HepG2 (cell line): ENCODE measurements around the gene PCDHGA1. TPM values are rescaled to one million over a fixed set of nuclear protein-coding genes. Genes with fewer than 3 reads are reported as not detected.

Experiments
- ATF7 ChIP-seq, 2 experiments: fragments of 450-650 bp in 1 of 2; sonication (generic) in 1 of 2; formaldehyde crosslinking in 1 of 2; IDR thresholded peaks; 2 replicates each; pipeline versions ENCODE4 v1.4.0 to v1.6.1; 2016 to 2020; ENCODE audit warnings: antibody characterized with exemption in 1 of 2, mild to moderate bottlenecking in 1 of 2, missing genetic modification reagents in 1 of 2
- GATAD1 ChIP-seq: IDR thresholded peaks from 2 replicates; pipeline ENCODE4 v1.6.1; 2016; ENCODE audit warnings: missing genetic modification reagents, missing compliant biosample characterization
- GTF2F1 ChIP-seq: fragments of 150-350 bp; IDR thresholded peaks from 2 replicates; pipeline ENCODE4 v1.6.1; 2014; ENCODE audit warnings: low read length
- KDM4B ChIP-seq: sonication (generic); formaldehyde crosslinking; IDR thresholded peaks from 2 replicates; pipeline ENCODE4 v1.4.0; 2020; ENCODE audit warnings: missing genetic modification reagents
- MYNN ChIP-seq: sonication (generic); formaldehyde crosslinking; IDR thresholded peaks from 2 replicates; pipeline ENCODE4 v1.4.0; 2020; ENCODE audit warnings: mild to moderate bottlenecking, low read depth, missing genetic modification reagents
- PRPF4 ChIP-seq: fragments of 200-400 bp; formaldehyde crosslinking; IDR thresholded peaks from 2 replicates; pipeline ENCODE4 v1.6.1; 2016; ENCODE audit warnings: low read length, low read depth; ENCODE audit not compliant: poor library complexity, severe bottlenecking
- RBM39 ChIP-seq: fragments of 200-400 bp; formaldehyde crosslinking; IDR thresholded peaks from one replicate; pipeline ENCODE4 v1.6.1; 2018; ENCODE audit warnings: antibody characterized with exemption, mild to moderate bottlenecking, low read depth, low read length; ENCODE audit not compliant: poor library complexity, severe bottlenecking
- SOX6 ChIP-seq, 2 experiments: fragments of 450-650 bp in 1 of 2; sonication (generic) in 1 of 2; formaldehyde crosslinking in 1 of 2; IDR thresholded peaks; 2 replicates each; pipeline versions ENCODE4 v1.4.0 to v1.6.1; 2017 to 2020; ENCODE audit warnings: antibody characterized with exemption in 1 of 2, mild to moderate bottlenecking in 1 of 2, missing genetic modification reagents in 1 of 2
- ZBTB7A ChIP-seq: sonication (generic); formaldehyde crosslinking; IDR thresholded peaks from 2 replicates; pipeline ENCODE4 v1.8.0; 2022; ENCODE audit warnings: mild to moderate bottlenecking, missing genetic modification reagents
- ZMAT3 ChIP-seq: sonication (generic); formaldehyde crosslinking; conservative IDR thresholded peaks from 2 replicates; pipeline ENCODE4 v1.7.0; 2021; ENCODE audit warnings: missing genetic modification reagents
- ZNF232 ChIP-seq: sonication (generic); formaldehyde crosslinking; IDR thresholded peaks from 2 replicates; pipeline ENCODE4 v1.4.0; 2020; ENCODE audit warnings: missing genetic modification reagents, borderline replicate concordance
- ZNF772 ChIP-seq: sonication (generic); formaldehyde crosslinking; IDR thresholded peaks from 2 replicates; pipeline ENCODE4 v1.5.0; 2020; ENCODE audit warnings: mild to moderate bottlenecking, missing genetic modification reagents
- ZNF839 ChIP-seq: sonication (generic); formaldehyde crosslinking; IDR thresholded peaks from 2 replicates; pipeline ENCODE4 v1.4.0; 2020; ENCODE audit warnings: missing genetic modification reagents, mild to moderate bottlenecking, borderline replicate concordance
- ZNF841 ChIP-seq: sonication (generic); formaldehyde crosslinking; IDR thresholded peaks from 2 replicates; pipeline ENCODE4 v1.8.1; 2023; ENCODE audit warnings: missing genetic modification reagents, borderline replicate concordance
- polyA plus RNA-seq, 8 experiments: library from polyadenylated mRNA; depleted of rRNA in 3 of 8; stranded (reverse) in 7 of 8; unstranded in 1 of 8; fragments of >200 nt; fragmentation: Illumina TruSeq in 4 of 8; extraction: Trizol in 4 of 8; gene quantifications; 2 replicates each; pipeline versions ENCODE4 v1.2.1 to v1.2.3, GENCODE V29; 2011 to 2016; ENCODE audit warnings: low read depth in 4 of 8, missing spikeins in 1 of 8, mixed read lengths in 1 of 8; ENCODE audit not compliant: insufficient read depth in 1 of 8
- total RNA-seq, 5 experiments: library from RNA; depleted of rRNA; stranded (reverse); fragments of >200 nt; fragmentation: Illumina TruSeq; extraction: Trizol; gene quantifications; 2 replicates each; pipeline ENCODE4 v1.2.3, GENCODE V29; 2016; ENCODE audit warnings: low read depth in 1 of 5
- TF ChIP-seq, protein P1 (sequence below): sonication (generic); formaldehyde crosslinking; IDR thresholded peaks from 2 replicates; pipeline ENCODE4 v1.9.0; 2021; ENCODE audit warnings: missing genetic modification reagents, mild to moderate bottlenecking, borderline replicate concordance
- TF ChIP-seq, protein P2 (sequence below): sonication (generic); formaldehyde crosslinking; IDR thresholded peaks from 2 replicates; pipeline ENCODE4 v1.9.0; 2021; ENCODE audit warnings: missing genetic modification reagents, mild to moderate bottlenecking, borderline replicate concordance
- TF ChIP-seq, protein P3 (sequence below): sonication (generic); formaldehyde crosslinking; IDR thresholded peaks from 2 replicates; pipeline ENCODE4 v1.4.0; 2020; ENCODE audit warnings: missing genetic modification reagents
- TF ChIP-seq, protein P4 (sequence below): sonication (generic); formaldehyde crosslinking; IDR thresholded peaks from 2 replicates; pipeline ENCODE4 v1.4.0; 2020; ENCODE audit warnings: mild to moderate bottlenecking, missing genetic modification reagents
- TF ChIP-seq, protein P5 (sequence below): sonication (generic); formaldehyde crosslinking; IDR thresholded peaks from 2 replicates; pipeline ENCODE4 v1.4.0; 2020; ENCODE audit warnings: low read depth, mild to moderate bottlenecking, missing genetic modification reagents

PCDHGA1 gene
- total and polyA plus RNA-seq, 2 of the 13 experiments (the other 11 are each of a cell fraction or from before 2014, with no cell fraction given), result 0.31 to 0.40 TPM

DNA sequence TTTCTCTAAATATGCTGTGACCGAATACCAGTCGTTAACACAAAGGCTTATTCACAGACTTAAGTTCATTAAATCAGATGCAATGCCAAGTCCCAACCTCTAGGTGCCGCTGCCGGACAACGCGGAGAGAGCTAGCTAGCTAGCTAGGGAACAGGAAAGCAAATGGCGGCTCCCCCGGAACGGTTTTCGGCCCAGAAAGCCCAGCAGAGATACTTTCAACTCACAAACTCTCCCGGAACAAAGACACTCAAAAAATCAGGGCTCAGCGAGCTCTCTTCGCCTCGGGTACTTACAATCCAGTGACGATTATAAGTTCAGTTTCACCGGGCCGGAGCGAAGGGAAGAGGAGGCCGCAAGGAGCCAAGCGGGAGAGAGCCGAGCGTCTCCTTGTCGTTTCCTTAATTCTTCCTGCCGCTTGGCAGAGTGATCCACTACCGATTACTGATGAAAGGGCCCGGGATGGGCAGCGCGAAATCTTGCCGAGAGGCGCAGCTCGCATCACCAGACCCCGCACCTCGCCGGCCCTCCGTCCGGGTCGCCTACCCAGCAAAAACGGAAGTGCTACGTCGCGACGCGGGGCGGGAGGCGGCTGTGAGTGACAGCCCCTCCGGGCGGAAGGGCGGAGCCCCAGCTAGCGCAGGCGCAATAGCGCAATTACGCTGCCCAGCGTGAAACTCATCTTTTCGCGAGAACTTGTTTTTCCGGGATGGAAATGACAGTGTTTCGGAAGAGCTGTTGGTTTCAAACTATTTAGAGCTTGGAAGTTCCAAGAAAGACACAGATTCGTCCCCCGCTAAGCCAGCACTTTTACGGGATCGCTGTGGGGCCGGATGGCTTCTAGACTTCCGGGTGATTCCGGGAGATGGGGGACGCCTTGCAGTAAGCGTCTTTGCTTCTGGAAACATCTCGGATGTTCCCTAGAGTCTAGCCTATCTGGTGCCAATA is 9.8 kb upstream of the PCDHGA1 start, which contains the start of gene TAF7 (continued):
- no peak for TF ChIP-seq ATF7 (IDR thresholded peaks at IDR 0.05)
- no peak for TF ChIP-seq ATF7 (CRISPR knock-in tag; IDR thresholded peaks at IDR 0.05)
- TF ChIP-seq MYNN (CRISPR knock-in tag), result 0 out of 2 replicates have a peak, but pooled peaks have one; percentile 70
- peak; percentile 91 for TF ChIP-seq ZNF772
- TF ChIP-seq, protein P1, sequence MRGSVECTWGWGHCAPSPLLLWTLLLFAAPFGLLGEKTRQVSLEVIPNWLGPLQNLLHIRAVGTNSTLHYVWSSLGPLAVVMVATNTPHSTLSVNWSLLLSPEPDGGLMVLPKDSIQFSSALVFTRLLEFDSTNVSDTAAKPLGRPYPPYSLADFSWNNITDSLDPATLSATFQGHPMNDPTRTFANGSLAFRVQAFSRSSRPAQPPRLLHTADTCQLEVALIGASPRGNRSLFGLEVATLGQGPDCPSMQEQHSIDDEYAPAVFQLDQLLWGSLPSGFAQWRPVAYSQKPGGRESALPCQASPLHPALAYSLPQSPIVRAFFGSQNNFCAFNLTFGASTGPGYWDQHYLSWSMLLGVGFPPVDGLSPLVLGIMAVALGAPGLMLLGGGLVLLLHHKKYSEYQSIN (CRISPR knock-in tag), result no peak
- TF ChIP-seq GTF2F1, result peak; percentile 98
- TF ChIP-seq PRPF4, result no peak
- TF ChIP-seq, protein P2, sequence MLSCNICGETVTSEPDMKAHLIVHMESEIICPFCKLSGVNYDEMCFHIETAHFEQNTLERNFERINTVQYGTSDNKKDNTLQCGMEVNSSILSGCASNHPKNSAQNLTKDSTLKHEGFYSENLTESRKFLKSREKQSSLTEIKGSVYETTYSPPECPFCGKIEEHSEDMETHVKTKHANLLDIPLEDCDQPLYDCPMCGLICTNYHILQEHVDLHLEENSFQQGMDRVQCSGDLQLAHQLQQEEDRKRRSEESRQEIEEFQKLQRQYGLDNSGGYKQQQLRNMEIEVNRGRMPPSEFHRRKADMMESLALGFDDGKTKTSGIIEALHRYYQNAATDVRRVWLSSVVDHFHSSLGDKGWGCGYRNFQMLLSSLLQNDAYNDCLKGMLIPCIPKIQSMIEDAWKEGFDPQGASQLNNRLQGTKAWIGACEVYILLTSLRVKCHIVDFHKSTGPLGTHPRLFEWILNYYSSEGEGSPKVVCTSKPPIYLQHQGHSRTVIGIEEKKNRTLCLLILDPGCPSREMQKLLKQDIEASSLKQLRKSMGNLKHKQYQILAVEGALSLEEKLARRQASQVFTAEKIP (CRISPR knock-in tag), result no peak
- TF ChIP-seq ZNF841 (CRISPR knock-in tag), result 0 out of 2 replicates have a peak, but pooled peaks have one; percentile 70
- 0 out of 2 replicates have a peak, but pooled peaks have one; percentile 51 for TF ChIP-seq ZNF839
- TF ChIP-seq, protein P3, sequence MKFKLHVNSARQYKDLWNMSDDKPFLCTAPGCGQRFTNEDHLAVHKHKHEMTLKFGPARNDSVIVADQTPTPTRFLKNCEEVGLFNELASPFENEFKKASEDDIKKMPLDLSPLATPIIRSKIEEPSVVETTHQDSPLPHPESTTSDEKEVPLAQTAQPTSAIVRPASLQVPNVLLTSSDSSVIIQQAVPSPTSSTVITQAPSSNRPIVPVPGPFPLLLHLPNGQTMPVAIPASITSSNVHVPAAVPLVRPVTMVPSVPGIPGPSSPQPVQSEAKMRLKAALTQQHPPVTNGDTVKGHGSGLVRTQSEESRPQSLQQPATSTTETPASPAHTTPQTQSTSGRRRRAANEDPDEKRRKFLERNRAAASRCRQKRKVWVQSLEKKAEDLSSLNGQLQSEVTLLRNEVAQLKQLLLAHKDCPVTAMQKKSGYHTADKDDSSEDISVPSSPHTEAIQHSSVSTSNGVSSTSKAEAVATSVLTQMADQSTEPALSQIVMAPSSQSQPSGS (CRISPR knock-in tag), result no peak
- TF ChIP-seq RBM39, result peak; percentile 63
- no peak for TF ChIP-seq SOX6 (IDR thresholded peaks at IDR 0.05)
- TF ChIP-seq SOX6 (CRISPR knock-in tag; IDR thresholded peaks at IDR 0.05), result peak; percentile 57
- TF ChIP-seq KDM4B (CRISPR knock-in tag), result peak; percentile 18; the same call in 1 of the 2 replicates
- TF ChIP-seq GATAD1 (CRISPR knock-in tag), result peak; percentile 70; the same call in 1 of the 2 replicates
- TF ChIP-seq ZMAT3 (CRISPR knock-in tag), result peak; percentile 88
- TF ChIP-seq, protein P4, sequence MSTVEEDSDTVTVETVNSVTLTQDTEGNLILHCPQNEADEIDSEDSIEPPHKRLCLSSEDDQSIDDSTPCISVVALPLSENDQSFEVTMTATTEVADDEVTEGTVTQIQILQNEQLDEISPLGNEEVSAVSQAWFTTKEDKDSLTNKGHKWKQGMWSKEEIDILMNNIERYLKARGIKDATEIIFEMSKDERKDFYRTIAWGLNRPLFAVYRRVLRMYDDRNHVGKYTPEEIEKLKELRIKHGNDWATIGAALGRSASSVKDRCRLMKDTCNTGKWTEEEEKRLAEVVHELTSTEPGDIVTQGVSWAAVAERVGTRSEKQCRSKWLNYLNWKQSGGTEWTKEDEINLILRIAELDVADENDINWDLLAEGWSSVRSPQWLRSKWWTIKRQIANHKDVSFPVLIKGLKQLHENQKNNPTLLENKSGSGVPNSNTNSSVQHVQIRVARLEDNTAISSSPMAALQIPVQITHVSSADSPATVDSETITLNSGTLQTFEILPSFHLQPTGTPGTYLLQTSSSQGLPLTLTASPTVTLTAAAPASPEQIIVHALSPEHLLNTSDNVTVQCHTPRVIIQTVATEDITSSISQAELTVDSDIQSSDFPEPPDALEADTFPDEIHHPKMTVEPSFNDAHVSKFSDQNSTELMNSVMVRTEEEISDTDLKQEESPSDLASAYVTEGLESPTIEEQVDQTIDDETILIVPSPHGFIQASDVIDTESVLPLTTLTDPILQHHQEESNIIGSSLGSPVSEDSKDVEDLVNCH (CRISPR knock-in tag), result peak; percentile 91; the same call in 1 of the 2 replicates
- TF ChIP-seq ZNF232 (CRISPR knock-in tag), result peak; percentile 42; the same call in 1 of the 2 replicates
- TF ChIP-seq, protein P5, sequence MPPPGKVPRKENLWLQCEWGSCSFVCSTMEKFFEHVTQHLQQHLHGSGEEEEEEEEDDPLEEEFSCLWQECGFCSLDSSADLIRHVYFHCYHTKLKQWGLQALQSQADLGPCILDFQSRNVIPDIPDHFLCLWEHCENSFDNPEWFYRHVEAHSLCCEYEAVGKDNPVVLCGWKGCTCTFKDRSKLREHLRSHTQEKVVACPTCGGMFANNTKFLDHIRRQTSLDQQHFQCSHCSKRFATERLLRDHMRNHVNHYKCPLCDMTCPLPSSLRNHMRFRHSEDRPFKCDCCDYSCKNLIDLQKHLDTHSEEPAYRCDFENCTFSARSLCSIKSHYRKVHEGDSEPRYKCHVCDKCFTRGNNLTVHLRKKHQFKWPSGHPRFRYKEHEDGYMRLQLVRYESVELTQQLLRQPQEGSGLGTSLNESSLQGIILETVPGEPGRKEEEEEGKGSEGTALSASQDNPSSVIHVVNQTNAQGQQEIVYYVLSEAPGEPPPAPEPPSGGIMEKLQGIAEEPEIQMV (CRISPR knock-in tag), result no peak
- TF ChIP-seq ZBTB7A (CRISPR knock-in tag), result no peak; the same call in 1 of the 2 replicates
